Retina (tissue), 1 donor: ENCODE results near the gene GRIK4.

Source experiments
- DNase-seq: peaks from one replicate; pipeline ENCODE4 v3.0.0-alpha.2; 2016

GRIK4 gene

DNA sequence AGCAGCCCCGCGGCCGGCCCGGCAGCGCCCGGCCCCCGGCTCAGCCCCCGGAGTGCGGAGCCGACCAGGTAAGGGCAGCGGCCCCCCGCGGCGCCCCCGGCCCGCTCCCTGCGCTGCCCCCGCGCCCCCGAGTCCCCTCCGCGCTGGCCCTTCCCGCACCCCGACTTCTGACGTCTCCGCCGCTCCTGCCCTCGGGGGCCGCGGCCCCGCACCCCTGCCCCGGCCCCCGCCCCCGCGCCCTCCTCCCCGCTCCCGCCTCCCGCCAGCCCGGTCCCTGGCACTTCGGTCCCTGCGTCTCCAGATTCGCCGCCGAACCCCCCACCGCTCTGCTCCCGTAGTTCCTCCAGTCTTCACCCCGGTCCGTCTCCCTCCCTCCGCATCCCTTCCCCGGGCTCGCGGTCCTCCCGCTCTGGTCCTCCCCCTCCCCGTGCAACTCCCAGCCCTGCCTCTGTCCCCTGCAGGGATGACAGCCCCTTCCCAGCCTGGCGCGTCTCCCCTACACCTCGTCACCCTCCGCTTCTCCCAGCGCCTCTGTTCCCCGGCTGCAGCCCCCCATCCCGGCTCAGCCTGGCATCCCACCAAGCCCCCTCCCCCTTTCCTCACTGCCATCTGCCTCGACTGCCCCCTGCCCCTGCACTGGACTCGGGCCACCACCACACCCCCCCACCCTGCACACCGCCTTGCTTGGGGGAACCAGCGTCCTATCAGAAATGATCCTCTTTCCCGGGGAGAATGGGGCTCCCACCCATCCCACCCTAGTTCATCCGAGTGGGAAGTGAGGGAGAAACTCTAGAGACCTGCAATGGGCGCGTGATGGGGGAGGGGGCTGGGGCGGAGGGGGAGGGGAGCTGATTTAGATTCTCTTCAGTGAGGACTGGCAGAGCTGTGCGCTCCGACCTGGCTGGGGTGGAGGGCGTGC lies 531 bp downstream of the GRIK4 start:
- DNase-seq = no peak

- DNase-seq = no peak
These were observed 1.3 kb downstream of the GRIK4 start for GRCh38 chr11:120512739-120513435.

DNA sequence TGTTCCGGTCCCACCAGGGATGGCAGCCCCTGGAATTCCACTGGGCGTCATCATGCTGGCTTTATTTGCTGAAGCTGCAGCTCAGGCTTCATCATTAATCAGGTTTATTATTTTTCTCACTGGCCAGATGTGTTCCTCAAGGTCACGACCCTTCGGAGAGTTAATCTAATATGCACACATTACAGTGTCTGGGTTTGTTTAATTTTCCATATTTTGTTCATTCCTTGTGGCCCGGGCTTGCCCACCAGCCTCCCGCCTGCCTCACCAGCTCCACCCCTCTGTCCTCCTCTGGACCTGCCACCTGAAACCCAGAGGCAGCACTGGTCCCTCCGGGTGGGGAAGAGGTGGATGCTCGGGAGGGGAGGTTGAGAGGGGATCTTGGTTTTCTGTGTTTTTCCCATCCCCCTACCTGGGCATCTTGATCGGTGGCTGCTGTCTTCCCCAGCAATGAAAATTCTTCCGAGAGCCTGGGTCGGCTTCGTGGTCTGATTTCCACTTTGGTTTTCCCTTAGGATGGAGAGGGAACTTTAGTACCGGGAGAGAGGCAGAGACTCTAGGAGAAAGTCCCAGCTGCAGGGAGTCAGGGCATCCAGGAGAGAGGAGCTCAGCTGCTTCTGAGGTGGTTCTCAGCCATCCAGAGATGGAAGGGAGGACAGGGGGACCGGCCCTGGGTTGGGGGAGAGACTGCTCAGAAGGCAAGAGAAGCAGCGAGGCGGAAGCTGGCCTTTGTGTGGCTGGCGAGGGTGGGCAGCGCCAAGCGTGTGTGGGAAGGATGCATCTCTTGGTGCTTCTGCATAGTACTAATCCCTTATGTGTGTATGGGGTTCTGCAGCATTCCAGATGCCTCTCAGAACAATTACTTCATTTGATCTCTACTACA lies 2.1 kb downstream of the GRIK4 start:
- DNase-seq = peak; percentile 52

DNA sequence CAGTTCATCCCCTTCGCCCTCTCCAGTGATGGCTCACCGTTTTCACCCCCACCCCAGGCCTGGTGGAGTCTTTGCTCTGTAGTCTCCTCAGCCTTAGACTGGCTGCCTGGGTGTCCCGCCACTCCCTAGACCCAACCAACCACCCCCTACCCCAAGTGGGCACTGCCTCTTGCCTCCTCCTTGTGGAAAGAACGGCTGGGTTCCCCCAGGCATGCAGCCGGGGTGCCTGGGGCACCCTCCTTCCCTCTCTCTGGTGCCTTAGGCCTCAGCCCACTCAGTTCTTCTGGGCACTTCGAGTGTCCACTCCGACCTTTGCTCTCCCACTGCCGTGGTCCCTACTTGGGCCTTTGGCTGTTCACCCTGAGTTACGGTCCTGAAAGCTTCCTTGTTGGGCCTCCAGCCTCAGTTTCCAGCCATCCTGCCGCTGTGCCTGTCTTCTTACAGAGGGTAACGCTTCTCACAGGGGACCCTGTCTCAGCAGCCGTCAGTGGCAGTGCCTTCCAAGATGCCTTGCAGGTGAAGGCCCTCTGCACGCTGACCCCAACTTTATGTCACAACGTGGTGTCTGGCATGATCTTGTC lies 3.1 kb downstream of the GRIK4 start:
- DNase-seq = no peak

GRCh38 chr11:120515186-120515723 lies 3.7 kb downstream of the GRIK4 start:
- no peak for DNase-seq

DNA sequence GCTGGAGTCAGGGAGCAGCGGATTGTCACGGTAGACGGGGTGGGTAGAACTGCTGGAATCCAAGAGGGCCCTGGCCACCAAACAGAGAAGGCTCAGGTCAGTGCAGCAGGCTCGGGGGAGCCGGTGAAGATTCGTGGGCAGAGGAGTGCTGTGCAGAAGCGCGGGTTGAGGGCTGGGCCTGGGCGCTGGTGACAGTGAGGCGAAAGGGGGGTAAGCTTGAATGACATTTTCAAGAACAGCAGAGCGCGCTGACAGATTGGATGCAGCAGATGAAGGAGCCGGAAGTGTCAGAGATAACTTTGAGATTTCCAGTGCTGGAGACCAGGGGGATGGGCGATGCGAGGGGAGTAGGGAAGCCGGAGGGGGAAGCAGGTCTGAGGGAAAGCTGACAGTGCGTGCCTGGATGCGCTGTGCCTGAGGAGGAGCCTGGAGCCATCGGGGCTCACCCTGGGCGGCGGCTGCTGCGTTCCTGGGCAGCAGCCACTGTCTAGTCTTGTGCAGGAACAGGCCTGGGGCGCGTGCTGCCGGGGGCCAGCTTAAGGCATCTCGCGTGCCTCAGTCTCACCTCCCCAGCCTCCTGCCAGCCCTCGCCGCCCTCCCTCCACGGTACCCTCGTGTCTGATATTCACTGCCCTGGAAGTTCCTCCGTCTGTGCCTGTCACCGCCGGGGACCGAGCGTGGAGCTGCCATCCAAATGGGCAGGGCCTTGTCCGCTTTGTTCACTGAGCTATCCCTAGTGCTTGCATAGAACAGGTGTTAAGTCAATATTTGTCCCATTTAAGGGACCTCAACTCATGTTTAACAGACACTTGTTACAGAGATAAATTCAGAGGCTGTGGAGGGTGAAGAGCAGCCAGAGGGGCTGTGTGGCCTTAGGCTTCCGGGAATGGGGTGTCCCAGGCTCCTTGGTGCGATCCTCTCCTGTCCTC lies 5.2 kb downstream of the GRIK4 start:
- peak; percentile 61 for DNase-seq

DNA sequence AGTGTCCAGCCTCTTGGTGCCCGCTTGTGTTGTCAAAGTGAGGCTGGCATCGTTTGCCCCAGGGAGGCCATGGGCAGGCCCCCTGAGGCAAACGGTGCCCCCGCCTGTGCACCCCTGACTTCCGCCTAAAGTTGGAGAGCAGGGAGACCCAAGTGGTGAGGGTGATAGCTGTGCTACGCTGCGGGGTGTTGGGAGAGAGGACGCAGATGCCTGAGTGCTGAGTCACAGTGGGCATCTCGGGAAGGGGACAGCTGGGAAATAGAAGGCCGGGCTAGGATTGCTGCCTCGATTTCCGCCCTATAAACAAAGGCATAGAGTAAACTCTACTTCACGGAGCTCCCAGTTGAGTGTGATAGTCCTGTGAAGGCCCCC lies 5.8 kb downstream of the GRIK4 start:
- no peak for DNase-seq

DNA sequence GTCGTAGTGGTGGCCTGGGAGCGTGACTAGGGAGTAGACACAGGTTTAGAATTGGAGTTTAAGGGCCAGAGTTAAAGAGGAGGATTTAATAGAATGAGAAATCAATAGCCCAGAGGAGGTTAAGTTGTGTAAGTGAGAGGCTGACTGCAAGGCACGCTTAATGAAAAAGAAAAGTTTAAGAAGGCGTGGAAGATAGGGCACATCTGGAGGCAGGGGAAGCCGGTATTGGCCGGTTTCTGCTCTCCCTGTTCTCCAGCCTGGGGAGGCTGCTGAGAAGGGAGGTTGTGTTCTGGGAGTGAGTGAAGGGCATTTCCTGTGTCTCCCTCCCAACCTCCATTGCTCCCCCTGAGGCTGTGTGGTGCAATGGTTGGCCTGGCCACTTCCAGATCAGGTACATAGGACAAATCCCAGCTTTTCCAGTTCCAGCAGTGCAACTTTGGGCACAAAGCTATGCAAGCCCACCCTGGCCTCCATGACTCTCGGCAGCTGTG lies 6.3 kb downstream of the GRIK4 start:
- no peak for DNase-seq

GRCh38 chr11:120518356-120518755 lies 6.8 kb downstream of the GRIK4 start:
- no peak for DNase-seq

DNA sequence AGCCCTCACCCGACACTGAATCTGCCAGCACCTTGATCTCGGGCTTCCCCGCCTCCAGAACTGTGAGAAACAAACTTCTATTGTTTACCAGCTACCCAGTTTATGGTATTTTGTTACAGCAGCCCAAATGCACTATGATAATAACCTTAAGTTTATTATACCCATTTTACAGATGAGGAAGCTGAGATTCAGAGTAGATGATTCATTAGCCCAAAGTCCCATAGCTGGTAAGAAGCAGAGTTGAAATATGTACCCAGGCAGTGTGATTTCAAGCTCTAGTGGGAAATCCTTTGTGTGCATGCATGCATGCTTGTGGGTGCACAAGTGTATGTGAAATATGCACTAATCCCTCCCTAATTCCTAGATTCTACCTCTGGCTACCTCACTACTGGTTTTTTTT lies 7.9 kb downstream of the GRIK4 start:
- no peak for DNase-seq

GRCh38 chr11:120520091-120520822 lies 8.7 kb downstream of the GRIK4 start:
- DNase-seq = no peak

DNA sequence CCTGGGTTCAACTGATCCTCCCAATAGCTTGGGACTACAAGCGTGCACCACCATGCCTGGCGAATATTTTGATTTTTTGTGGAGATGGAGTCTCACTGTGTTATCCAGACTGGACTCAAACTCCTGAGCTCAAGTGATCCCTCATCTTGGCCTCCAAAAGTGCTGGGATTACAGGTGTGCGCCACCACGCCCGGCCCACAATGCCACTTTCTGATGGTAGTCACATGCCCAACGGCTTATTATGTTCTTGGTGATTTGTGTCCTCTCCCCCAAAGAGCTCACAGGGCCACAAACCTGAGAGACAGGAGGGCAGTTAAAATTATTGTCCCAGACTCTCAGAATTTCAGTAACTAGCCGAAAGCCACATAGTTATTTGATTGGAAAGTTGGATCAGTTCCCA lies 9.6 kb downstream of the GRIK4 start:
- no peak for DNase-seq

DNA sequence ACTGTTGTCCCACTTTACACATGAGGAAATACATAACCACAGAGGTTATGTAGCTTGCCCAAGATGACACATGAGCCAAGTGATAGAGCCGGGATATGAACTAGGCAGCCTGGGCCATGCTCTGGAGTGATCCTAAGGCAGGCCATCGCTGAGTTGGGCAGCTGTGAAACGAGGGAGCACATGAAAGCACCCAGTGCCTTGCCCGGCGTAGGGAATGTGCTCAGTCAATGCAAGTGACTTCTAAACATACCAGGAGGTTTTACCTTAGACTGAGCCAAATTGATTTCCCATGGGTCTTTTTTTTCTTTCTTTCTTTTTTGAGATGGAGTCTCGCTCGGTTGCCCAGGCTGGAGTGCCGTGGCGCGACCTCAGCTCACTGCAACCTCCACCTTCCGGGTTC lies 10.5 kb downstream of the GRIK4 start:
- DNase-seq = no peak

GRCh38 chr11:120522736-120523135 lies 11.2 kb downstream of the GRIK4 start:
- DNase-seq = no peak

GRCh38 chr11:120523196-120523595 lies 11.6 kb downstream of the GRIK4 start:
- DNase-seq = no peak

GRCh38 chr11:120524536-120525085 lies 13.1 kb downstream of the GRIK4 start:
- no peak for DNase-seq

DNA sequence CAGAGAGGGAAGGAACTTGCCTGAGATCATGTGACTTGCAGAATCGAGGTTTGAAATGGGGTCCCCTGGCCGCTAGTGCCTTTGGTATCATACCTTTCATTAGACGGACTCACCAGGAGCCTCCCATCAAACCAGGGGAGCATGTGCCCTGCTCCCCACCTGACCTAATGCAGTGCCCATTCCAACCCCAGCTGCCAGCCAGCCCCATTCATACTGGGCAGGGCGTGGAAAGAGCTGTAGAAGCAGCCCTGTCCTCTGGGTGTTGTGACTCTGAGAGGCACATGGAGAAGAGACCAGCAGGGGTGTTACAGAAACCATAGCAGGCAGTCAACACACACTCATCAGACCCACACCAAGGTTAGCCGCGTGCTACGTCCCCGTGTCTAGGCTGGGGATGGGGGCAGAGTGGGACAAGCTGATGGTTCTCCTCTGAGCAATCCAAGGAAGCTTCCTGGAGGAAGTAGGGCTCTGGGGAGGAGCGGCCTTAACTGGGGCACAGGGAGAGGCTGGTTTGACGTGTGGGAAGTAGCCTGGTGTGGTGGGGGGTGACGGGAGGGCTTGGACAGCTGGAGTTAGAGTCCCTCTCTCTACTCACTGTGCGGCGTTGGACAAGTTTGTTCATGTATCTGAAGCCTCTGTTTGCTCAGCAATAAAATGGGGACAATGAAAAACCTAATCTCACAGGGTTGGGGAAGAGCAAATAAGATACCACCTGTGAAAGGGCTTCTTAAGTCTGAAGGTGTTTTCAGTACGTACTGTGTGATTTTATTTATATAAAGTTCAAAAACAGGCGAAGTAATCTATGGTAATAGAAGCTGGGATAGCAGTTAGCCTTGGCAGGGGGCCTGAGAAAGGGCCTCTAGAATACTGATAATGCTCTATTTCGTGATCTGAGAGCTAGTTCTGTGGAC lies 14.0 kb downstream of the GRIK4 start:
- DNase-seq = no peak

- DNase-seq = no peak
These were observed 14.7 kb downstream of the GRIK4 start for GRCh38 chr11:120526241-120526640.

GRCh38 chr11:120527111-120527761 lies 15.7 kb downstream of the GRIK4 start:
- DNase-seq = peak; percentile 77
